ENCODE results near the gene TPSAB1. TPM values are rescaled to one million over a fixed set of nuclear protein-coding genes. Genes with fewer than 3 reads are reported as not detected.
"Not testable (repeated sequence)": the region's sequence is repeated elsewhere in the genome, so short reads cannot be mapped to it uniquely, and the experiment has no call there.

TPSAB1 gene
- total RNA-seq (1 to 10 TPM in 1 of 2 donors, under 1 TPM in 1; 0.23 to 1.1 TPM), polyA plus RNA-seq (10 to 100 TPM in 1 of 2 donors, 1 to 10 TPM in 1; 1.4 to 10.8 TPM)

DNA sequence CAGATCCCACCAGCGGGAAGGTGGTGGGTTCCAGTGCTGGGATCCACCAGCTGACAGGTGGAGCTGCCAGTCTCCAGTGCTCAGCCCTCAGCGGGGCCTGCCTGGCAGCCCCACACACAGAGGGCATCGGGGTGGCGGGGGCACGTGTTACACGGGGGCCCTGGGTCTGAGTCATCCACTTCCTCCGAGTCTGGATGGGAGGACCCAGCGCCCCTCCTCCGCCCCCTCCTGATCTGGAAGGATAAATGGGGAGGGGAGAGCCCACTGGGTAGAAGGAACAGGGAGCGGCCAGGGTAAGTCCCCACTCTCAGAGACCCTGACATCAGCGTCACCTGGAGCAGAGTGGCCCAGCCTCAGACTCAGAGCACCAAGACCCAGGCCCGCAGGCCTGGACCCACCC is at the start of gene TPSAB1:
TSS of gene TPSAB1 (plus strand) at position 270 of the 400 bp plus-strand sequence. CDS start 234 bp downstream, outside the sequence.
- H3K9ac ChIP-seq (ENCODE audit: low read depth in 1 of 2, low read length in 2 of 2); H3K36me3 ChIP-seq (ENCODE audit: control insufficient read depth in 4 of 4, insufficient read depth in 3 of 4, low read depth in 1 of 4, low read length in 3 of 4); H3K4me1 ChIP-seq (ENCODE audit: control insufficient read depth in 4 of 4, insufficient read depth in 4 of 4, low read length in 3 of 4); DNase-seq (ENCODE audit: low spot score); H3K4me3 ChIP-seq (ENCODE audit: low read depth in 1 of 3, low read length in 3 of 3); H3K9me3 ChIP-seq (ENCODE audit: control insufficient read depth in 4 of 4, low read length in 3 of 4); H3K27me3 ChIP-seq (ENCODE audit: control insufficient read depth in 4 of 4, insufficient read depth in 4 of 4, low read length in 3 of 4); H3K27ac ChIP-seq (ENCODE audit: low read depth in 1 of 2, low read length in 2 of 2): not testable (repeated sequence)
- 63% methylated on average over 7 of the region's 12 CpGs for WGBS

DNA sequence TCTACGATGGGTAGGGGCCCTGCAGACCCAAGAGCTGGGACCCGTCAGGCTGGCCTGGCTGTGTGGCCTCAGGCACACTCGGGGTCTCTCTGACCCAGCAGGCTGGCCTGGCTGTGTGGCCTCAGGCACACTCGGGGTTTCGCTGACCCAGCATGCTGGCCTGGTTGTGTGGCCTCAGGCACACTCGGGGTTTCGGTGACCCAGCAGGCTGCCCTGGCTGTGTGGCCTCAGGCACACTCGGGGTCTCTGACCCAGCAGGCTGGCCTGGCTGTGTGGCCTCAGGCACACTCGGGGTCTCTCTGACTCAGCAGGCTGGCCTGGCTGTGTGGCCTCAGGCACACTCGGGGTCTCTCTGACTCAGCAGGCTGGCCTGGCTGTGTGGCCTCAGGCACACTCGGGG is 49.7 kb upstream of the TPSAB1 start:
- H3K36me3 ChIP-seq (ENCODE audit: control insufficient read depth in 4 of 4, insufficient read depth in 3 of 4, low read depth in 1 of 4, low read length in 3 of 4); H3K27ac ChIP-seq (ENCODE audit: low read depth in 1 of 2, low read length in 2 of 2); H3K9me3 ChIP-seq (ENCODE audit: control insufficient read depth in 4 of 4, low read length in 3 of 4); DNase-seq (ENCODE audit: low spot score); H3K27me3 ChIP-seq (ENCODE audit: control insufficient read depth in 4 of 4, insufficient read depth in 4 of 4, low read length in 3 of 4); H3K9ac ChIP-seq (ENCODE audit: low read depth in 1 of 2, low read length in 2 of 2); H3K4me3 ChIP-seq (ENCODE audit: low read depth in 1 of 3, low read length in 3 of 3): not testable (repeated sequence)
- peaks cover 30 to 52% (median 40%) of the 10 kb centered on the region in 4 donors for H3K4me1 ChIP-seq (ENCODE audit: control insufficient read depth in 4 of 4, insufficient read depth in 4 of 4, low read length in 3 of 4)
- WGBS: 68% methylated on average over 11 of the region's 11 CpGs

DNA sequence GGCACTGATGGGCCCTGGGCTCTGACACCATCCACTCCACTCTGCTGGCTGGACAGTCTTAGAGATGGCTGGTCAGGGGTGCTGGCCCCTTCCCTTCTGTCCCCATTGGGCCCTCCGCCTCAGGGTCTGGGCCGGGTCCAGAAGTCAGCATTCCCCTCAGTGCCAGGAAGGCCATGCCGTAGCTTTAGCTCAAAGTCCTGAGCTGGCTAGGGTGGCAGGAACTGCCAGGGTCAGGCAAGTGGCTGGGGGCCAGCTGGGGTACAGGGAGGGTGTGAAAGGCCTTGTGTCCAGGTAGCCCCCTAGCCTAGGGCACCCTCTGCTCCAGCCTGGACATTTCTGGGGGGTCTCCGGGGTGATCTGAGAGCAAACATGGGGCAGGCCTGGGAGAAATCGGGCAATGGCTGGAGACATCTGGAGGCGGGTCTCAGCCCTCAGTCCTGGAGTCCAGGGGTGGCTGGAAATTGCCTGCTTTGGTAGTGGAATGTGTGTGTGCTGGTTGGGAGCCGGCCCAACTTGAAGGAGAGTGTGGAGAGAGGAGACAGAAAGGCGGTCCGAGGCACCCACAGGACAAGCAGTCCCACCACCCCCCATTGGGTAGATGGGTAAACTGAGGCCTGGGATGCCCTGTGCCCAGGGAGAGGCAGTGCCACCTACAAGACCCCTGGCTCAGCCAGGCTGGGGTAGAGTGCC is 48.0 kb upstream of the TPSAB1 start:
- Histone ChIP-seq H3K27ac (ENCODE audit: low read depth in 1 of 2, low read length in 2 of 2) (peak overlapping the region; percentile 59 to 82), H3K9ac (ENCODE audit: low read depth in 1 of 2, low read length in 2 of 2) (no peak overlapping the region)
- TF ChIP-seq NR2F2 (IDR thresholded peaks at IDR 0.05): no peak
- TF ChIP-seq, protein P1, sequence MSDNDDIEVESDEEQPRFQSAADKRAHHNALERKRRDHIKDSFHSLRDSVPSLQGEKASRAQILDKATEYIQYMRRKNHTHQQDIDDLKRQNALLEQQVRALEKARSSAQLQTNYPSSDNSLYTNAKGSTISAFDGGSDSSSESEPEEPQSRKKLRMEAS (IDR thresholded peaks at IDR 0.05): no peak
- TF ChIP-seq EGR1 (IDR thresholded peaks at IDR 0.05; ENCODE audit: low read depth in 2 of 2): no peak
- TF ChIP-seq YY1 (IDR thresholded peaks at IDR 0.05): no peak
- TF ChIP-seq, protein P2, sequence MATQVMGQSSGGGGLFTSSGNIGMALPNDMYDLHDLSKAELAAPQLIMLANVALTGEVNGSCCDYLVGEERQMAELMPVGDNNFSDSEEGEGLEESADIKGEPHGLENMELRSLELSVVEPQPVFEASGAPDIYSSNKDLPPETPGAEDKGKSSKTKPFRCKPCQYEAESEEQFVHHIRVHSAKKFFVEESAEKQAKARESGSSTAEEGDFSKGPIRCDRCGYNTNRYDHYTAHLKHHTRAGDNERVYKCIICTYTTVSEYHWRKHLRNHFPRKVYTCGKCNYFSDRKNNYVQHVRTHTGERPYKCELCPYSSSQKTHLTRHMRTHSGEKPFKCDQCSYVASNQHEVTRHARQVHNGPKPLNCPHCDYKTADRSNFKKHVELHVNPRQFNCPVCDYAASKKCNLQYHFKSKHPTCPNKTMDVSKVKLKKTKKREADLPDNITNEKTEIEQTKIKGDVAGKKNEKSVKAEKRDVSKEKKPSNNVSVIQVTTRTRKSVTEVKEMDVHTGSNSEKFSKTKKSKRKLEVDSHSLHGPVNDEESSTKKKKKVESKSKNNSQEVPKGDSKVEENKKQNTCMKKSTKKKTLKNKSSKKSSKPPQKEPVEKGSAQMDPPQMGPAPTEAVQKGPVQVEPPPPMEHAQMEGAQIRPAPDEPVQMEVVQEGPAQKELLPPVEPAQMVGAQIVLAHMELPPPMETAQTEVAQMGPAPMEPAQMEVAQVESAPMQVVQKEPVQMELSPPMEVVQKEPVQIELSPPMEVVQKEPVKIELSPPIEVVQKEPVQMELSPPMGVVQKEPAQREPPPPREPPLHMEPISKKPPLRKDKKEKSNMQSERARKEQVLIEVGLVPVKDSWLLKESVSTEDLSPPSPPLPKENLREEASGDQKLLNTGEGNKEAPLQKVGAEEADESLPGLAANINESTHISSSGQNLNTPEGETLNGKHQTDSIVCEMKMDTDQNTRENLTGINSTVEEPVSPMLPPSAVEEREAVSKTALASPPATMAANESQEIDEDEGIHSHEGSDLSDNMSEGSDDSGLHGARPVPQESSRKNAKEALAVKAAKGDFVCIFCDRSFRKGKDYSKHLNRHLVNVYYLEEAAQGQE (IDR thresholded peaks at IDR 0.05): no peak
- peak in 1 of 2 donors; percentile 59 for TF ChIP-seq RXRA (IDR thresholded peaks at IDR 0.05)
- no peak for TF ChIP-seq GABPA (IDR thresholded peaks at IDR 0.05 in 1 of 2, conservative IDR thresholded peaks at IDR 0.05 in 1 of 2)
- no peak for TF ChIP-seq RAD21 (IDR thresholded peaks at IDR 0.05)
- TF ChIP-seq HNF4A (conservative IDR thresholded peaks at IDR 0.05): peak; percentile 47 to 74
- TF ChIP-seq TAF1 (conservative IDR thresholded peaks at IDR 0.05): no peak
- no peak for TF ChIP-seq SP1 (IDR thresholded peaks at IDR 0.05)
- TF ChIP-seq, protein P3, sequence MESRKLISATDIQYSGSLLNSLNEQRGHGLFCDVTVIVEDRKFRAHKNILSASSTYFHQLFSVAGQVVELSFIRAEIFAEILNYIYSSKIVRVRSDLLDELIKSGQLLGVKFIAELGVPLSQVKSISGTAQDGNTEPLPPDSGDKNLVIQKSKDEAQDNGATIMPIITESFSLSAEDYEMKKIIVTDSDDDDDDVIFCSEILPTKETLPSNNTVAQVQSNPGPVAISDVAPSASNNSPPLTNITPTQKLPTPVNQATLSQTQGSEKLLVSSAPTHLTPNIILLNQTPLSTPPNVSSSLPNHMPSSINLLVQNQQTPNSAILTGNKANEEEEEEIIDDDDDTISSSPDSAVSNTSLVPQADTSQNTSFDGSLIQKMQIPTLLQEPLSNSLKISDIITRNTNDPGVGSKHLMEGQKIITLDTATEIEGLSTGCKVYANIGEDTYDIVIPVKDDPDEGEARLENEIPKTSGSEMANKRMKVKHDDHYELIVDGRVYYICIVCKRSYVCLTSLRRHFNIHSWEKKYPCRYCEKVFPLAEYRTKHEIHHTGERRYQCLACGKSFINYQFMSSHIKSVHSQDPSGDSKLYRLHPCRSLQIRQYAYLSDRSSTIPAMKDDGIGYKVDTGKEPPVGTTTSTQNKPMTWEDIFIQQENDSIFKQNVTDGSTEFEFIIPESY (IDR thresholded peaks at IDR 0.05): no peak
- TF ChIP-seq HNF4G (IDR thresholded peaks at IDR 0.05): no peak
- TF ChIP-seq FOXA1 (IDR thresholded peaks at IDR 0.05): no peak
- TF ChIP-seq JUND (IDR thresholded peaks at IDR 0.05): no peak
- no peak for TF ChIP-seq FOXA2 (IDR thresholded peaks at IDR 0.05)
- TF ChIP-seq, protein P4, sequence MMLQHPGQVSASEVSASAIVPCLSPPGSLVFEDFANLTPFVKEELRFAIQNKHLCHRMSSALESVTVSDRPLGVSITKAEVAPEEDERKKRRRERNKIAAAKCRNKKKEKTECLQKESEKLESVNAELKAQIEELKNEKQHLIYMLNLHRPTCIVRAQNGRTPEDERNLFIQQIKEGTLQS (IDR thresholded peaks at IDR 0.05): no peak

More for the DNA sequence above, 48.0 kb upstream of the TPSAB1 start:
- 41% methylated on average over 9 of the region's 9 CpGs for WGBS
- no peak for DNase-seq (ENCODE audit: low spot score)
- Histone ChIP-seq H3K4me1 (ENCODE audit: control insufficient read depth in 4 of 4, insufficient read depth in 4 of 4, low read length in 3 of 4) (peaks cover 30 to 59% (median 44%) of the 10 kb centered on the region in 4 donors), H3K4me3 (ENCODE audit: low read depth in 1 of 3, low read length in 3 of 3) (no peak overlapping the region), H3K27me3 (ENCODE audit: control insufficient read depth in 4 of 4, insufficient read depth in 4 of 4, low read length in 3 of 4) (no peaks in the 10 kb centered on the region), H3K36me3 (ENCODE audit: control insufficient read depth in 4 of 4, insufficient read depth in 3 of 4, low read depth in 1 of 4, low read length in 3 of 4) (no peaks in the 10 kb centered on the region), H3K9me3 (ENCODE audit: control insufficient read depth in 4 of 4, low read length in 3 of 4) (no peaks in the 10 kb centered on the region)
